Upper lobe of left lung (tissue), 4 donors: ENCODE results near the gene CRYBG1.

Source experiments
- CTCF ChIP-seq, 6 experiments: fragments of 450-650 bp in 4 of 6; fragments of 200-600 bp in 2 of 6; sonication (generic) in 2 of 6; IDR thresholded peaks; one replicate each; pipeline ENCODE4 v1.5.1; 2016 to 2019; ENCODE audit warnings: antibody characterized with exemption in 6 of 6
- EP300 ChIP-seq, 4 donors: sonication (generic); formaldehyde crosslinking; IDR thresholded peaks; one replicate each; pipeline ENCODE4 v1.5.1; 2017; ENCODE audit warnings: antibody characterized with exemption in 4 of 4, control low read depth in 2 of 4
- POLR2A ChIP-seq, 4 donors: fragments of 450-650 bp; IDR thresholded peaks; one replicate each; pipeline ENCODE4 v1.5.1; 2016 to 2017; ENCODE audit warnings: antibody characterized with exemption in 4 of 4, mild to moderate bottlenecking in 2 of 4
- POLR2AphosphoS5 ChIP-seq, 2 donors: sonication (generic); formaldehyde crosslinking; IDR thresholded peaks; one replicate each; pipeline ENCODE4 v1.5.1; 2017; ENCODE audit warnings: antibody characterized with exemption in 2 of 2

GRCh38 chr6:106456756-106457155, 96.2 kb downstream of the CRYBG1 start:
- TF ChIP-seq EP300 (IDR thresholded peaks at IDR 0.05) (no peak), CTCF (IDR thresholded peaks at IDR 0.05) (no peak), POLR2A (IDR thresholded peaks at IDR 0.05) (no peak), POLR2AphosphoS5 (IDR thresholded peaks at IDR 0.05) (no peak)
